ENCODE measurements around the gene TLR4.

DNA sequence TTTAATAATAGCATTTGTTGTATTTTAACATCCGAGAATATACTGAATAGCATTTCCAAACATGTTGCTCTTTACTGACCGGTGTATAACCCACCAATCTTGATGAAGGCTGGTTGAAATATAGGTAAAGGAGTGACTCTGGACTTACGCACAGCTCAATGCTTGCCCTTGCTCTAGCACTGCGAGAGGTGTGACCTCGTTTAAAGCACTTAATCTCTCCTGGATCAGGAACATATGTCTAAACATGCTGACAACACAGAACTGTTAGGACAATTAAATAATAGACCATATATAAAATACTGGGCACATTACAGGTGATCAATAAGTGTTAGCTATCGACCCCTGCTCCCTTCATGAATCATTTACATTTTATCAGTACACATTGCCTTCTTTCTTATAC, 28.3 kb downstream of the TLR4 start:
- no peak for TF ChIP-seq SMARCA5 (IDR thresholded peaks at IDR 0.05)
- no peak for TF ChIP-seq JUNB (CRISPR knock-in tag; conservative IDR thresholded peaks at IDR 0.05)
- TF ChIP-seq, protein P1, sequence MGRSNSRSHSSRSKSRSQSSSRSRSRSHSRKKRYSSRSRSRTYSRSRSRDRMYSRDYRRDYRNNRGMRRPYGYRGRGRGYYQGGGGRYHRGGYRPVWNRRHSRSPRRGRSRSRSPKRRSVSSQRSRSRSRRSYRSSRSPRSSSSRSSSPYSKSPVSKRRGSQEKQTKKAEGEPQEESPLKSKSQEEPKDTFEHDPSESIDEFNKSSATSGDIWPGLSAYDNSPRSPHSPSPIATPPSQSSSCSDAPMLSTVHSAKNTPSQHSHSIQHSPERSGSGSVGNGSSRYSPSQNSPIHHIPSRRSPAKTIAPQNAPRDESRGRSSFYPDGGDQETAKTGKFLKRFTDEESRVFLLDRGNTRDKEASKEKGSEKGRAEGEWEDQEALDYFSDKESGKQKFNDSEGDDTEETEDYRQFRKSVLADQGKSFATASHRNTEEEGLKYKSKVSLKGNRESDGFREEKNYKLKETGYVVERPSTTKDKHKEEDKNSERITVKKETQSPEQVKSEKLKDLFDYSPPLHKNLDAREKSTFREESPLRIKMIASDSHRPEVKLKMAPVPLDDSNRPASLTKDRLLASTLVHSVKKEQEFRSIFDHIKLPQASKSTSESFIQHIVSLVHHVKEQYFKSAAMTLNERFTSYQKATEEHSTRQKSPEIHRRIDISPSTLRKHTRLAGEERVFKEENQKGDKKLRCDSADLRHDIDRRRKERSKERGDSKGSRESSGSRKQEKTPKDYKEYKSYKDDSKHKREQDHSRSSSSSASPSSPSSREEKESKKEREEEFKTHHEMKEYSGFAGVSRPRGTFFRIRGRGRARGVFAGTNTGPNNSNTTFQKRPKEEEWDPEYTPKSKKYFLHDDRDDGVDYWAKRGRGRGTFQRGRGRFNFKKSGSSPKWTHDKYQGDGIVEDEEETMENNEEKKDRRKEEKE (IDR thresholded peaks at IDR 0.05; ENCODE audit: borderline replicate concordance in 1 of 2, control insufficient read depth in 1 of 2, low read depth in 2 of 2, low read length in 1 of 2) = no peak
- no peak for TF ChIP-seq RCOR1 (IDR thresholded peaks at IDR 0.05; ENCODE audit: borderline replicate concordance in 1 of 2, low read depth in 2 of 2, low read length in 2 of 2)
- TF ChIP-seq NFXL1 (CRISPR knock-in tag; IDR thresholded peaks at IDR 0.05) = no peak
- TF ChIP-seq ZNF830 (CRISPR knock-in tag; IDR thresholded peaks at IDR 0.05) = no peak
- no peak for TF ChIP-seq KDM5B (IDR thresholded peaks at IDR 0.05; ENCODE audit: insufficient replicate concordance, low read depth, low read length)
- TF ChIP-seq RAD51 (IDR thresholded peaks at IDR 0.05; ENCODE audit: borderline replicate concordance, low read depth) = no peak
- TF ChIP-seq, protein P2, sequence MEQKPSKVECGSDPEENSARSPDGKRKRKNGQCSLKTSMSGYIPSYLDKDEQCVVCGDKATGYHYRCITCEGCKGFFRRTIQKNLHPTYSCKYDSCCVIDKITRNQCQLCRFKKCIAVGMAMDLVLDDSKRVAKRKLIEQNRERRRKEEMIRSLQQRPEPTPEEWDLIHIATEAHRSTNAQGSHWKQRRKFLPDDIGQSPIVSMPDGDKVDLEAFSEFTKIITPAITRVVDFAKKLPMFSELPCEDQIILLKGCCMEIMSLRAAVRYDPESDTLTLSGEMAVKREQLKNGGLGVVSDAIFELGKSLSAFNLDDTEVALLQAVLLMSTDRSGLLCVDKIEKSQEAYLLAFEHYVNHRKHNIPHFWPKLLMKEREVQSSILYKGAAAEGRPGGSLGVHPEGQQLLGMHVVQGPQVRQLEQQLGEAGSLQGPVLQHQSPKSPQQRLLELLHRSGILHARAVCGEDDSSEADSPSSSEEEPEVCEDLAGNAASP (IDR thresholded peaks at IDR 0.05) = no peak
- TF ChIP-seq RFX5 (IDR thresholded peaks at IDR 0.05; ENCODE audit: low read depth, low read length) = no peak
- no peak for TF ChIP-seq CBX5 (IDR thresholded peaks at IDR 0.05; ENCODE audit: borderline replicate concordance, low read depth)
- no peak for TF ChIP-seq POLR2AphosphoS5 (IDR thresholded peaks at IDR 0.05; ENCODE audit: control insufficient read depth, insufficient read depth, low read depth, low read length)

Measured in K562 (cell line).